Muscle of back (tissue), 13 donors: ENCODE measurements around the gene NR5A2. TPM values are rescaled to one million over a fixed set of nuclear protein-coding genes. Genes with fewer than 3 reads are reported as not detected.

Source experiments
- DNase-seq, 3 donors: peaks; one replicate each; pipeline versions ENCODE4 v3.0.0 to v3.0.0-alpha.2; 2013
- long read RNA-seq, 9 donors: transcript quantifications; one replicate each; lab custom pipeline, GENCODE V29; 2026
- polyA plus RNA-seq, 10 donors: library from polyadenylated mRNA; unstranded; fragments of 120-200 nt; gene quantifications; one replicate each; pipeline ENCODE4 v1.2.1, GENCODE V29; 2013; ENCODE audit not compliant: insufficient read length in 10 of 10

The NR5A2 gene
- 1 to 10 TPM; 2.2 to 5.5 (median 3.3) TPM for polyA plus RNA-seq
- long read RNA-seq, donor 1: 0 reads
- long read RNA-seq, donor 2: 0 reads
- long read RNA-seq, donor 3: 0 reads
- long read RNA-seq, donor 4: 0 reads
- long read RNA-seq, donor 5: 0 reads
- long read RNA-seq, donor 6: 0 reads
- long read RNA-seq, donor 7: 0 reads
- long read RNA-seq, donor 8: 0 reads
- long read RNA-seq, donor 9: 0 reads

DNA sequence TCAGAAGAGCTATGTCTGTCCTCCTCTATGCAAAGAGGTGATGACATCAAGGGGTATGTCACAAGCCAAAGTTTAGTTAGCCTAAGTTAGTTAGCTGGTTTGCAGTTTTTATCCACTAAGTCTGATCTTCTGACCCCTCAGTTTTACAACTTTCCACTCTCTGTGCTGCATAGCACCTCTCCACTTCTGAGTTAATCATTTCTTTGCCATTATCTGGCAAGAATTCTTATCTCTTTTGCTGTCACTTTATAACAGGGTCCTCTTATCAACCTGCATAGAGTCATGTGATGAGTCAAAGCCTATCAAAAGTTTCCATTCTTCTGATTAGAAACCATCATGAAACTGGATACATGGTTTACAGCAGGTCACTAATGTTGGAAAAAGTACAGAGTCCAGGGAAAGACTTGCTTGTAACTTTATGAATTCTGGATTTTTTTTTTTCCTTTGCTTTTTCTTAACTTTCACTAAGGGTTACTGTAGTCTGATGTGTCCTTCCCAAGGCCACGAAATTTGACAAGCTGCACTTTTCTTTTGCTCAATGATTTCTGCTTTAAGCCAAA is at the start of gene NR5A2:
Gene NR5A2, plus strand, starts transcription at position 447 of the 560 bp plus-strand sequence. CDS start 138 bp downstream, outside the sequence.
- no peak for DNase-seq

DNA sequence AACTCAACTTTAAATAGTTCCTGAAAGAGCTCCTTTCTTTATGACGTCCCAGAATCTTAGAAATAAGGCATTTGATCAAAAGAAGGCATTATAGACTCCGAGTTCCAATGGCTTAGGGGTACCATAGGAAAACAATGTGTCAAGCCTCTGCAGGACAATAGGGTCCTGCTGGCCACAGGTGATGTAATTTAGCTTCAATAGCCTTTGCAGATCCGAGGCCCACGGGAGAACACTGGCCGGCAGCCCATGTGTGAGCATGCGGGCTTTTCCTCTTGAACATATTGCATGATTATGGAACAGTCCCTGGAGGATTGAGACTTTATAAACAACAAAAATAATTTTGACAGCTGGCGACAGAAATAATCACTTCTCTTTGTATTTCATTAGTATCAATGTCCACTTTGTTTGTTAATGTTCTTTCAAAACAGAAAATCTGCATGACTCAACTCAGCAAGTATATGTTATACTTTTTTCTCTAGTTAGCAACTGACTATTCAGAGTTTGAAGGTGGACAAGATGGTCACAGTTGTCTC is 49.0 kb upstream of the NR5A2 start:
- peak in 1 of 3 donors; percentile 32 for DNase-seq

DNA sequence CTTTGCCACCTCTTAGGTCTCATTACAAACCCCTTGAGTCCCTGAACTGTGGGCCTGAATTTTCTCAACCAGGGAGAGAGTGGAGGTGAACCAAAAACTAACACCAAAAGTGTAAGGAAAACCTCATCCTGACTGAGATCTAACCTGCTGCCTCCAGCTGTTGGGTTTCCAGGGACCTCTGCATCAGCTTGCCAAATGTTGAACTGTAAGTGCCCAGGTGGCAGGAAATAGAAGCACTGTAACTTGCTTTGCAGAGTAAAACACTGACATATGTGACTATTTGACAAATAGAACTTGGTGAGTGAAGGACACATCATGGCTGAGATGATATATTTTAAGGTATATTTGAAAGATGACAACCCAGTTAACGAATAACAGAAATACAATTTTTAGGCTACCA is 48.4 kb upstream of the NR5A2 start:
- DNase-seq: peak in 1 of 3 donors; percentile 3

DNA sequence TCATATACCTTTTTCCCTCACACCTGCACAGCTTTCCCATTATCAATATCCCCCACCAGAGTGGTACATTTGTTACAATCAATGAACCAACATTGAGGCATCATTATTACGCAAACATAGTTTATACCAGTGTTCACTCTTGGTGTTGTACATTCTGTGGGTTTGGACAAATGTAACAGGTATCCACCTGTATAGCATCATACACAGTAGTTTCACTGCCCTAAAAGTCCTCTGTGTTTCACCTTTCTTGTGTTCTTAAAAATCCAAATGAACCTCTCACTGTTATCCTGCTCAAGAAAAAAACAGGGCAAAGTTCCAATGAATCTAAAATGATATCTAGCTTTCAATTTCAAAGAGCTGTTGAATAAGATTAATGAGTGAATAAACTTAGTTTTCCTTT is 45.9 kb upstream of the NR5A2 start:
- DNase-seq: no peak

DNA sequence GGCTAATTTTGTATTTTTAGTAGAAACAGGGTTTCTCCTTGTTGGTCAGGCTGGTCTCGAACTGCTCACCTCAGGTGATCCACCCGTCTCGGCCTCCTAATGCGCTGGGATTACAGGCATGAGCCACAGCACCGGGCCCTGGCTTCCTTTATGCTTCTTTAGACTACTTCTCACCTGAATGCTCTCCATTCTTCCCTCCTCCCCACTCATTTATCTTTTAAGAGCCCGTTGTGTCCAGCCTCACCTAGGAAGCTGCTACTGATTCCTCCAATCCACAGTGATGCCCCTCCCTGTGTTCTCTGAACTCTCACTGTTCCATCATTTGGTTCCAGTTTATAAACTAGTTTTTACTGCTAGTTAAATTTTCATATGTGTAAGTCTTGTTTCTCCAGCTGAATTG is 44.9 kb upstream of the NR5A2 start:
- no peak for DNase-seq

DNA sequence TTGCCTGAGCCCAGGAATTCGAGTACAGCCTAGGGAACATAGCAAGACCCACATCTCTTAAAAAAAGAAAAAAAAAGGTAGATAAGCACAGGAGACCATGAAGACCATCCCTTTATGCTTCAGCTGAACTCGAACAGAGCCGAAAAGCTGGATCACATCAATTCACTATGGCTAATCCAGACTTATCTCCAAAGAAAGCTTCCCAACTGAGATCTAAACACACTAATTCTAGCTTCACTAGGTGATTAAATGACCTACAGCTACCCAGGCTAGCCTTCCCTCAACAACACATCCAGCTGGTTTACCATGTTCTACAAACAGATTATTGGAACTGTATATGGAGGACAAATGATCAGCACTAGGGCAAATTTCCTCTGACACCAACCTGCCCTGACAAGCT is 44.0 kb upstream of the NR5A2 start:
- no peak for DNase-seq

DNA sequence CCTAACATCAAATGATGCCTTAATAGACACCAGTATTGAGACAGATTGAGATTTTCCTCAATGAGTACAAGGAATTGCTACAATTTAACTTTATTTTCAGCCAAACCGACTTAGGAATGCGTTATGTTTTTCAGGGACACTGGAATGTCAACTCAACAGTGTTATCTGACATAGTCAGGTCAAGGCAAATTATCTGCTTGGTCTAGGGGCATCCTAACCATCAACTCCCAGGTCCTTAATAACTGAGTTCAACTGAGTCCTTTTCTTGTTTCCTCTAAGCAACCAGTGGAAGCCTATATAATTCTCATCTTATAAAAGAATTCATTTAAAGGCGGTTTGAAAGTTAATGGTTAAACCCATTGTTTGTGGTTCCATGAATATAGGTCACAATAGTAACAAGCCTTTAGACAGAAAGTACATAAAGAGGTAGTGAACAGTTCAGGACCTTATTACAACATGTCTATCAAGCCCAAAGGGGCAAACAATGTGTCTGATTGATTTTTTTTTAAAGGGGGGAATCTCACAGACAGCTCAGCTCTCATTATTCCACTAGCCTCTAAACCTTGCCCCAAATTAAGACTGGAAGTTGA is 32.3 kb upstream of the NR5A2 start:
- no peak for DNase-seq

DNA sequence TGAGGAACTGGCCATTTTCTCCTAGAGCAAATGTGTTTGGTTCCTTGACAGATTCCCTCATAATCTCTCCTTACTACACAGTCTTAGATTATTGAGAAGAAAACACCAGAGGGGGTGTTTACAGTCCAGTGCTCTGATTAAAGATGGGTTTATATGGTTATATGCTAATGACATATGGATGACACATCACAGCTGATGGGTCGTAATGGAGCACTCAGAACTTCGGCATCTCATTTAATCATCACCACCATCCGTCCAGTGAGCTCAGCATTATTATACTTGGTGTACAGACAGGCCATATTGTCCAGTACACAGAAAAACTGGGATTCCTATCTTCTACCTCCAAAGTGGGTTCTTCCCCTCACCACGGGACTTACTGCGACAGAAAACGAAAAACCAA is 22.3 kb upstream of the NR5A2 start:
- peak in 1 of 3 donors; percentile 3 for DNase-seq

DNA sequence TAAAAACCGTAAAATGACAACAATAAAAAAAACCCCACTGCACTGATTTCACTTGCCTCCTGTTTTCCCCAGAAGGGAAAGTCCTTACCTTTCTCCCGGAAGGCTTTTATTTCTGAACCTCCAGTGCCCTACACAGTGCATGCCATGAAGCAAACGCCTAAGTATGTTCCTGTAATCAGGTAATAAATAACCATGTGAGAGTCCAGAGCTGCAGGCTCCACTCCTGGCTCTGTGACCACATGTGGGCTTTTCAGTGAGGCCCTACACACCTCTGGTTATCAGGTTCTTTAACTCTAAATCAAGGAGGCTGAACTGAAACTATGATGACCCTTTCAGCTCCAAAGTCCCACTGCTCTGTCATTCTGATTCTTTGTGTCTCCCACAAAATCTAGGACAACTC is 20.8 kb upstream of the NR5A2 start:
- DNase-seq: no peak

DNA sequence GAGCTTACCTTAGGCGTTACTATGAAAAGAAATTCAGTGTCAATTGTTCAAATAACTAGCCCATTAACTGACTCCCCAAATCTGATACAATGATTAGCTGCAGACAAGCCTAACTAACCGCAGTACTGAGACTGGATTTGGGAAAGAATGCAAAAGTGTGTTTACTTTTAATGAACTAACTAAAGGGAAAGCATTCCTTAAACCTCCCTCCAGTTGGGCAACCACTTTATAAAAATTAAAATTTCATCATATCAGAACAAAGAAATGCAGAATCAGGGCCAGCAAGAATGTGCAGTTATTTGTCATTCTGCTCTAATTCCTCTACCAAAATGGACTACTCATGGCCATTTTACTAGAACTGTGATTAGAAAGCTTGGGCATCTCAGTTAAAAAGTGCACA is 11.7 kb upstream of the NR5A2 start:
- DNase-seq: no peak

DNA sequence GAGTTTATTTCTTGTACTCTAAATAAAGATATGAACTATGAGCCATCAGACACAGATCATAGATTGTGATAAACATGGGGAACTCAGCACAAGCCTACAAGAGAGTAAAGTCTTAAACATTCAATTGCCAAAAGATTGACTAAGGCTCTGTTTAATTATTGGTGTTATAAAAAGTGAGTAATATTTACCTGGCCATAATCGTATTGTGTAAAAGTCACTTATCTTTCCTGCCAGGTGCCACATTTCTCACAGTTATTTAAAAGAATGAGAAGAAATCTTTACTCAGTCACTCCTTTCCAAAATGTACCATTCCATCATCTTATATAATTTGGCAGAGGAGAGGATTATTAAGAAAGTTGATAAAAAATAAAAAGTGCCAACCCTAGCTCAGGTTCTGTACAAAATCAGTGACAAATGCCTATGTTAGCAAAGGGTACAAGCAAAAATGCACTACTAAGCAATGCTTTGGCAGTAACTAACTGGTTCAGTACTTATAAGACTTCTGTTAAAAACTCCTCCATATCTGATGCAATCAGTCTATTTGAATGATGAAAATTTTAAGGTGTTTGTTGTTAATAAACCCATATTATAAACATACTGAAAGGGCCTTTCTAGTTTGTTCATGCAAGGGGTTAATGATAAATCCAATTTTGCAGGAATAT is 5.8 kb upstream of the NR5A2 start:
- no peak for DNase-seq

DNA sequence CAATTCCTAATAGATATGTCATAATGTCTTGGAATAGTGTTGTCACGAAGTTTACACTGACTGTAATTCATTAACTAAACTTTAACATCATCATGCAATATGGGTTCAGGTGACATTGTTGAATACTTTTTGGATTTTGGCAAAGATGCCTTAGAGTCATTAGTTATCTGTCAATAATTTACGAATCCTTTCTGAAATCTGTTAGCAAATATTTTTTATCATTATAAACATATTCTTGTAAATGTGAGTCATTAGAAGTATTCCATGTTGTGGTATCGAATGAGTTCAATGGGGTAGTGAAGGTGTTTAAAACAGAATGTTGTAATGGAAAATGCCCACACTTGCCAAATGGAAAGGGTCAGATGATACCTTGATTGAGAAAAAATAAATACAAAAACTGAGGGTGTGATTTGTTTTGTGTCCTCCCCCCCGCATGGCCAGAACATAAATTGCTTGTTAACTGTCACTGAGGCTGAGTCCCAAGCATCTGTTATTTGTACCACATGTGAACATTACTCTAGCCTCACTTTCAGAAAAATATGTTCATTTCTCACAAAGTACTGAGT is 5.2 kb upstream of the NR5A2 start:
- no peak for DNase-seq

DNA sequence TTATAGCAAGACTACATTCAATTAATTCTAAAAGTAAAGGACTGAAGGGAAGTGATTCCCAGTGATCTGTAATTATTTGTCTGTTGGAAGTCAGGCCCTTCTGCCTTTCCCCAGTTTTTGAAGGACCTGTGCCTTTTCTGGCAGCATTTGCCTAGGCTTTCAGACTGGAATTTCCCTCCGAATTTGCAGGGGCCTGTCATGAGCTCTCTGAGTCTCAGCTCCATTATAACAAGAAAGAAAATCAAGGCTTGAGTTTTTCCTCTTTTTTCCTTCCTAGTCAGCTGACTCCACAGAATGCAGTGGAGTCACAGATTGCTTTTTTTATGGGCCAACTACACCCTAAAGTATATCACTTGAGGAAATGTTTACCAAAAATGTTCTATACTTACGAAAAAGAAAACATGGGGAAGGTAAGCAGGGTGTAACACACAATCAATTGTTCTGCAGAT is 1.1 kb downstream of the NR5A2 start:
- no peak for DNase-seq

DNA sequence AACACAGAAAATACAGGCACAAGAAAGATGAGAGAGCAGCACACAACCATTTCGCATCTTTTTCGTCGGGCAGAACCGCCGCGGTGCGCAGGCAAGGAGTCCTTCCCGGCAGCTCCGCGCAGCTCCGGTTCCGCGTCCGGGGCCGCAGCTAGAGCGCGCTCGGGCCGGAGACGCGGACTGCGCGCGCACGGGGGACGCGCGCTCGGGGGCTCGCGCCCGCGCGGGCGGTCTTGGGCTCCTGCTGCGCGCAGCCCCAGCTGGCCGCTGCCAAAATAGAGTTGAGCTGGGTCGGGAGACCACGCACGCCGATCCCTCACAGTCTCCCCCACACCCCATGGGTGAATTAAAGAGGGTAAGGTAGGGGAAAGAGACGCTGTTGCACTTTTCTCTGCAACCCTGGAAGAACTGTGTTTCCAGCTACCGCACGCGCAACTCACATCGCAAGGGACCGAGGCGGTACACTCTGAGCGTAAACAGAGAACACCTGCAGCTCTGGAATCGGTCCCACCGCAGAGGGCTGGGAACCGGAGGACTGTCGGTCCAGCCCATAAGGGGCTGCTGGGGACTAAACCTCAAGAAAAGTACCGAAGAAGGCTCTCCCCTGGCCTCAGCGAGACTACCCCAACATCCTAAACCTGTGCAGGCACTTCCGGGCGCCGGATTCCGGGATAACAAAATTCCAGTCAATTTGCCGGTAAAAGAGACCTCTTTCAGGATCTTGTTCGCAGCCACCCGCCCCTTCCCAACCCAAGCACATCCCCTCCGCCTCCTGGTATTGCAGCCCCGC is 1.7 kb downstream of the NR5A2 start:
- peak in 2 of 3 donors; percentile 30 to 71 for DNase-seq

DNA sequence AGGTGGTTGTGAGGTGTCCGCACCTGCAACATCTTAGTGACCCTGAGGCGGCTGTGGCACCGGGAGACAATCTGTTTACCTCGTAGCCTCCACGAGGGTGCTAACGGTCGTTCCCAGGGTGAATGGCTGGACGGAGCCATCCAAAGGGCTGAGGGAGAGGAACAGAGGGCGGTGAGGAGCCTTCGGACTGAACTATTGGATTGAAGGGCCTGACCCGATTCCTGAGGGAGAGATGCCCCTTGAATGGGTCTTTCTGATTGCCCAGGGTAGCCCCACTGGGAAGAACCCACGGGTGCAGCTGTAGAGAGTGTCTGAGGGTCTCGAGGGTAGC is 2.3 kb downstream of the NR5A2 start:
- DNase-seq: no peak

DNA sequence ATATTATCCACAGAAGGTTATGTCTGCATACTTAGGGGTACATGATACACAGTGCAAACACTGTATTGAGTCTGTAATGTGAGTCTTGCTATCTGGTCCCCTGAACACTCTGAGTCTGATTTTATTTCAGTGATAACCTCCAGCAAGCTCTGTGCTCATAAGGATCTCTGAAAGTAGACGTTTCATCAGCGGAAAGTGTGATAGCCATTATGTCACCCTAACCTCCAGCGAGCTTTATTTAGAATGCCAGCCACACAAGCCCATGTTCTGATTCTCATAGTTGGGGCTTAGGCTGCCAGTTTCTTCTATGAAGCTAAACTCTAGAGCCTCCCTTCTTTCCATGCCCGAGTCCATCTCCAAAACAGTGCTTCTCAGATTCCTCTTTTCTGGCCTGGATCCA is 3.3 kb downstream of the NR5A2 start:
- DNase-seq: no peak

DNA sequence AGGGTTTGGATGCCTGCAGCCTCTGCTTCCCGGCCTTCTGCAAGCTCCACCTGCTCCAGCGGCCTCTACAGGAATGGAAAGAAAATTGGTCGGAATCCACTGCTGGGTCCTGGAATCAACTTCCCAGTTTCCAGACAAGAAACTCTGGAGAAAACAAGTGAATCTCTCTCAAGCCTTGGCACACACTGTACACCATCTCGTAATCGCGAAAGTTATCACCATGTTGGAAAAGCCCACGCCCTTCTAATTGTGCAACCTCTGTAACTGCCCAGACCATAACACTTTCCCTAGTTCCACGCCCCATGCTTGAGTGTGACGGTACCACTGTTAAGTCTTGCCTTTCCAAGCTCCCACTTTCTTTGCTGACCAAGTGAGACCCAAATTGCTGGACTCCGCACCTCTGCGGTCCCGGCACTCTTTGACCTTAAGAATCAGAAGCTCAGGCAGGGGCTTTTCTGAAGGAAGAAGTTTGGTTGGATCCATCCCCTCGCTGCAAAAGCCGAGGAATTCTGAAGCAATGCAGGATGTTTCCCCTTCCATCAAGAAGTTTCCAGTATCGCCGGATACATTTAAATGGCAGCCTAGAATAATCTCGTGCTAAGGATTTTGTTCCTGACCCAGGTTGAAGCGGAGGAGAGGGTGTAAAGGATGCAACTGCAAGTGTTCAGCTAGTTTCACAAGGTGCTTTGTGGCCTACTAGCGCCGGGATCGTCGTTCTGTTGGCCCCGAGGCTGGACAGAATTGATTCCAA is 6.2 kb downstream of the NR5A2 start:
- DNase-seq: no peak

DNA sequence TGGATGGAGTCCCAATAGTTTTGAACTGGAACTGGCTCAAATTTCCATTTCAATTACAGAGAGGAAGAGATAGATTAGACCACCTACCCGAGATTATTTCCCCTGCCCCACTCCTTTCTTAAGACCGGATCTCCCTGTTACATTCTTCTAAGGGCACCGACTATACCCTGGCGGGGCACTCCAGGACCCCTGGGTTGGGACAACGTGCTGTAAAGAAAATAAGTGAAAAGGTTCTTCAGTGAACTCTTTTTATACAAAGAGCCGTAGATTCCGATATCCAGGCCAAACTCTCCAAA is 6.7 kb downstream of the NR5A2 start:
- DNase-seq: no peak

DNA sequence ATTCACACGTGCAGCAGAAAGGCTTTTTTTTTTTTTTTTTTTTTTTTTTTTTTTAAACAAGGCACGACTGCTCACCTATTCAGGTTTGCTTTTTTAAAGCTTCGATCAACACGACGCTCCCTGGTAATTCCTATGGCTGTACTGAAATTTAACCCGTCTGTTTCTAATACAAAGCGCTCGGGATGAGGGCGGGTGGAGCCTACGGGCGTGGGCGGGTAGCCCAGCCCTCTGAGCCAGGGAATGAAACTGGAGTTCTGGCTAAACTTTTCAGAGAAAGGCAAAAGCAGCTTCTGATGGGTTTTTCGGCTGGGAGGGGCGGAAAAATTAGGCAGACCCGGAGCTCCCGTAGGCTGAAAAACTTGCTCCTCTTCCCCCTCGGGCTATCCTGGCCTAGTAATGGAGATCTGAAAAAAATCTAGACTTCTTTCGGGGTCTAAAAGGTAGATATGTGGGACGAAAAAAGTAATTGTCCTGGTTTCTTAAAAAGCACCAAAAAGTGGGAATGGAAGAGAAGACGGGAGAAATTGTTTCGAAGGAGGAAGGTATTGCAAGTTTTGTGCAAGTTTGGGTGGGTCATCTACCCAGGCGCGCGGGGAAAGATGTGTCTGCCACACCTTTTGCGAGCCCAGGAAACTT is 7.4 kb downstream of the NR5A2 start:
- peak in 1 of 3 donors; percentile 43 for DNase-seq

DNA sequence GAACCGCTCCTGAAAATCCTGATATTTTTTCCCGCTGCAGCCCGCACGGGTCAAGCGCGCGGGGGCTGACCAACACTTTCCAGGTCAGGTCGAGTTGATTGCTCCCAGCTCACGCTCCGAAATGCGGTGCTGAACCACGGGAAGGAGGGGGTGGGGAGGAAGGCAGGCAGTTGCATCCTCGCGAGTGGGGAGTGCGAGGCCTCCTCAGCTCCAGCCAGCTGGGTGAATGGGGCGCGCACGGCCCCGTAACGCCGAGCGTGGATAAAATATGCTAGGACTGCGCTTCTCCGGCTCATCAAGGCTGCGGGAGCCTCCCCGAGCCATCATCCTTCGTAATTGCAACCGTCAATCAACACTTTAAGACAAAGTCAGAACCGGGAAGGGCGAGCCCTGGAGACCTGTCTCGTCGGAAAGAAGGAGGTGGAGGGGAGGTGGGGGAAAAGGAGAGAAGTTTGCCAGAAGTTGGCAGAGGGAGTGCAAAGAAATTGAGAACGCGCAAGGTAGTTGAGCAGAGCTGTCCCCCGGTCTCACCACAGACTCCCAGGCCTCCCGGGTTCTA is 8.0 kb downstream of the NR5A2 start:
- DNase-seq: no peak
